ENCODE results near the gene SLC16A4.
"Not testable (repeated sequence)": the region's sequence is repeated elsewhere in the genome, so short reads cannot be mapped to it uniquely, and the experiment has no call there.

The SLC16A4 gene

GRCh38 chr1:110411173-110411735 lies 20.4 kb upstream of the SLC16A4 start:
- DNase-seq, result no peak

DNA sequence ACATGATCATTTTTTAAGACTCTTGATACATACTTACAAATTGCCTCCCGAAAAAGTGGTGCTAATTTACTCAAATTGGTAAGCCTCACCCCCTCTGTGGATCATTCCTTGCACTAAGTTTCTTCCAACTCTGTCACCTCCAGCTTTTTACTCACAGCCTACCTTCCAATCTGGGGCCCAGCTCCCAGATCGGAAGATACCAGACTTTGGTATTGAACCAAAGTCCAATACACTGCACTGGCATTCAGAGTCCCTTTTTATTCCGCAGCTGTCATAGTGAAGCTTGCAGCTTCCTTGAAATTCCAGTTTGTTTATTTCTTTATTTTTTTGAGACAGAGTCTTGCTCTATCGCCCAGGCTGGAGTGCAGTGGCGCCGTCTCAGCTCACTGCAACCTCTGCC lies 18.5 kb upstream of the SLC16A4 start:
- DNase-seq, result no peak

- no peak for DNase-seq
These were observed 17.7 kb upstream of the SLC16A4 start for GRCh38 chr1:110408488-110408887.

DNA sequence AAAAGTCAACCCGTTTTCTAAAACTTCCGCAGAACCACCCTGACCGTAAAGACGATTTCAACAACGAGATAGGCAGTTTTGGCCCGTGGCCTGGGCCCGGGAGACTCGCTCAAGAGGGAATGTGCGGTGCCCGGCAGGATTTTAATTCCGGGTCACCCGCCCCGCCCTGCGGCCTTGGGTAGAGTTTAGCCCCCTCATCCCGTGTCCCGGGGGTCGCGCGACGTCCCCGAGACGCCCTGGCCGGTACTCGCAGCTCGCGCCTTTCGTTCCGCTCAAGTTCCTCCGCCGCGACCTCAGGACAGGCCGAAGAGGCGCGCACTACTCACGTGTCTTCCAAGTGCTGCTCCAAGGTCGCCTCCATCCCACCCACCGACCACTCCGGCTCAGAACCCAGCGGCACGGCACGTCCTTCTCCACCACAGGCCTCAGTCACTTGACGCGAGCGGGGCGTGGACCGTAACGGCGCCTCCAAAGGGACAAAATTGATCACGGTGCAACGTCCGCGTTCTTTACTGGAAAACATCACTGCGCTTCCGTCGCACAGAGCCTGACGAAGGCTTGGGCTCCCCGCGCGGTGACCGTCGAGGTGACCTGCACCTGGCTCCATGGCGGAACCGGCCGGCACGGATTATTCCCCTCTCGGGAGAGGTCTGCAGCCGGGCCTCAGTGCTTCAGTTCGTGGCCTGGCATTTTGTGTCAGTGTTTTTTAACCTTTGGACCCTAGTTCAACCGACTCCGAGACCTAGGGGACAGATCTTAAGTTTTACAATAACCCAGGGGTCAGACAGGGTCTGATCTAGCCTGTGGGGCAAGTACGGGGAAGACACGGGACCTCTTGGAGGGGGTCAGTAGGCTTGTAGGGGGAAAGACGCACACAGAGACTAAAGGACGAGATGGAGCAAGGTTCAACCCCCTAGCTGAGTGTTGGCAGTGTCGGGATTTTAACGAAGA lies 16.7 kb upstream of the SLC16A4 start, which contains the start of gene LAMTOR5:
Gene LAMTOR5 (minus strand): TSS at position 435 of the 951 bp plus-strand sequence. CDS start 74 bp downstream, at position 361.
- peak; percentile 86 for DNase-seq

GRCh38 chr1:110406407-110406806 lies 15.6 kb upstream of the SLC16A4 start:
- not testable (repeated sequence) for DNase-seq

GRCh38 chr1:110404401-110404800 lies 13.6 kb upstream of the SLC16A4 start:
- DNase-seq, result no peak

DNA sequence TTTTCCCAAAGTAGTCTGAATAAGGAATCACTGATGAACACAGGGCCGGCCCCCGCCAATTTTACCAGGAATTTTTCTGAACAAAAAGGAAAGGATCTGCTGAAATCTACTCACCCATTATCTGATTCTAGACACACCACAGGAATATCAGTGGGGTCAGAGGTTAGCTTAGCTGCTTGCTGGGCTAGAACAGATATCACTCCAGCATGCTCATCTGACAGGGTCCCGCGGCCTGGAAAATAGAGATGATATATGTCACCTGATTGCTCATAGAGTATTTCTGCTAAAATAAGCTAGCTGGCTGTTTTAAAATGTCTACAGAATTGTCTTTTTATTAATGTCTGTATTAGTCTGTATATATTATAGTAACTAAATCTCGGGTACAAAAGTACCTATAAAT lies 13.0 kb upstream of the SLC16A4 start:
- DNase-seq, result no peak

- DNase-seq, result not testable (repeated sequence)
These were observed 5.6 kb upstream of the SLC16A4 start for GRCh38 chr1:110396259-110396958.

GRCh38 chr1:110394493-110394820 lies 3.6 kb upstream of the SLC16A4 start:
- no peak for DNase-seq

DNA sequence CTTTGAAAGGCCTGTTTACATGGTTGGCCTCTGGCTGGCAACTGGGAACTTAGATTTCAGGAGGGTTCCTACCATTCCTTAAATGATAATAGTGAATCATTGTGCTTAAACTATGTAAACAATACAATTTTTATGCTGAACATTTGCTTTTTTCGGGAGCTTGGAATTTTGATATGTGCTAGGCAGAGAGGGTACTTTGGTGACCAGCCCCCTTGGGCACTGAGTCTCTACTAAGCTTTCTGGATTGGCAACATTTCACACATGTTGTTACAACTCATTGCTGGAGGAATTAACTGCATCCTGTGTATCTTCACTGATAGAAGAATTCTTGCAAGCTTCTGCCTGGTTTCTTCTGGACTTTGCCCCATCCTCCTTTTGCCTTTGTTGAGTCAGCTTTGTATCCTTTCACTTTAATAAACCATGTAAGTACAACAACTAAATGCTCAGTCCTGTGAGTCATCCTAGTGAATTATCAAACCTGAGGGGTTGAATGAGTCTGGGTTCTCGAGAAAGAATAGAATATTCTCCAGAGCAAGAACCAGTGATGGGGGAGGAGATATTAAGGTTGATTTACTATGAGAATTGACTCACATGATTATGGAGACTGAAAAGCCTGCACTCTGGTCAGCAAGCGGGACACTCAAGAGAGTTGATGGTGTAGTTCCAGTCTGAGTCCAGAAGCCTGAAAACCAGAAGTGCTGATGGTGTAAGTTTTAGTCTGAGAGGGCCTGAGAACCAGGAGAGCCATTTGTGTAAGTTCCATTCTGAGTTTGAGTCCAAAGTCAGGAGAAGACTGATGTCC lies 3.1 kb upstream of the SLC16A4 start:
- DNase-seq, result no peak

- no peak for DNase-seq
These were observed 2.5 kb upstream of the SLC16A4 start for GRCh38 chr1:110393286-110393685.

GRCh38 chr1:110390096-110390495 lies 730 bp downstream of the SLC16A4 start:
- no peak for DNase-seq

- DNase-seq, result no peak
These were observed 3.6 kb downstream of the SLC16A4 start for GRCh38 chr1:110387048-110387754.

GRCh38 chr1:110385369-110385768 lies 5.5 kb downstream of the SLC16A4 start:
- DNase-seq, result no peak

- no peak for DNase-seq
These were observed 6.1 kb downstream of the SLC16A4 start for GRCh38 chr1:110384581-110385321.

- DNase-seq, result no peak
These were observed 7.4 kb downstream of the SLC16A4 start for GRCh38 chr1:110383251-110383990.

- DNase-seq, result no peak
These were observed 10.0 kb downstream of the SLC16A4 start for GRCh38 chr1:110380672-110381283.

GRCh38 chr1:110375490-110375889 lies 15.3 kb downstream of the SLC16A4 start:
- DNase-seq, result no peak

- no peak for DNase-seq
These were observed 20.0 kb downstream of the SLC16A4 start for GRCh38 chr1:110370827-110371226.

DNA sequence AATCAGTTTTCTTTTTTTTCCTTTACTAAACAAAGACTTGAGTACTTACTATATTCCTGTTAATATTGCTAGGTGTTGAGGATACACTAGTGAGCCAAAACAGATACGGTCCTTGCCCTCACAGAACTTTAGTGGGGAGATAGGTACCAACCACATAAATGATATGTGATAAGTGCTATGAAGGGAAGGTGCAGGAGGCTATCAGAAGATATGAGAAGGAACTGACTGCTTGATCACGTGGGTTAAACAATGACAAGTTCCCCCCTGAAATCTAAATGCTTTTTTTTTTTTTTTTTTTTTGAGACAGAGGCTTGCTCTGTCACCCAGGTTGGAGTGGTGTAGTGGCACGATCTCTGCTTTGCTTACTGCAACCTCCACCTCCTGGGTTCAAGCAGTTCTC lies 26.6 kb downstream of the SLC16A4 start:
- no peak for DNase-seq
